ENCODE results near the gene MLYCD. TPM values are rescaled to one million over a fixed set of nuclear protein-coding genes. Genes with fewer than 3 reads are reported as not detected.
"Not testable (repeated sequence)": the region's sequence is repeated elsewhere in the genome, so short reads cannot be mapped to it uniquely, and the experiment has no call there.

MLYCD gene
- total and polyA plus RNA-seq, 7 donors, result 1.8 to 16.3 (median 9.3) TPM

DNA sequence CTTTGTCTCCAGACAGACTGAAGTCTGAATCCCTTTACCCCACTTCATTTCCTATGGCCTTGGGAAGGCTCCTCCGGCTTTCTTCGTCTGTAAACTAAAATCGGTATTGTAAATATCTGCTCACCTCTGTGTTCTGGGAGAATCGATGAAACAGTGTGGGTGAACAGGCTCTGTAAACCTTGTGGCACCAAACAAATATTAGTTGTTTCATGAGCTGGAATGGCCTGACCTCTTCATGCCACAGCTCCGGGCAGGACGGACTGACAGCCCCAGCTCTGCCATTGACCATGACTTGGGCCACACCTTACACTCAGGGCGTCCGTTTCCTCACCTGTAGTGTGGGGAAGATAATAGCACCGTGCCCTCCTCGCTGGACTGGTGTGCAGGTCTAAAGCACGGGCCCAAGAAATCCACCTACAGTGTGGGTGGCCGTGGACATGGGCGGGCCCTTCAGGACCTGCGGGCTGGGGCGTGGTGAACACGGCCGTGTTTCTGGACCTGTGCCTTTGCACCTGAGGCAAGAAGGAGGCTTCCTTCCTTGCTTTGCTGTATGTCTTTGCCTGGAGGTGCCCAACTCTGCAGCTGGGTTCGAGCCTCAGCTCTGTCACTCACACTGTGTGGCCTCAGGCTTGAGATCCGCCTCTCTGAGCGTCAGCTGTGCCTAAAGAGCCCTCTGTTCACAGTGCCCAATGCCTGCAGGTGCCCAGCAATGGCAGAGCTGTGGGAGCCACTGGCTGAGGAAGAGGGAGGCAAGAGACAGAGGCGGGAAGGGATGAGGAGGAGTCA lies 48.1 kb downstream of the MLYCD start:
- Histone ChIP-seq H3K4me1 (no peaks in the 10 kb centered on the region), H3K9me3 (no peaks in the 10 kb centered on the region), H3K27me3 (no peaks in the 10 kb centered on the region), H3K36me3 (no peaks in the 10 kb centered on the region), H3K4me3 (no peak overlapping the region), H3K27ac (no peak overlapping the region)
- DNase-seq, result no peak
- whole genome bisulfite sequencing, 2 donors, result 65 to 78% methylated on average over 21 of the region's 21 CpGs
- intact Hi-C loops (cut with DNase I), result no loop called here
- no peak for TF ChIP-seq EP300 (IDR thresholded peaks at IDR 0.05)
- TF ChIP-seq POLR2AphosphoS5 (IDR thresholded peaks at IDR 0.05), result no peak
- TF ChIP-seq POLR2A (IDR thresholded peaks at IDR 0.05), result no peak
- TF ChIP-seq CTCF (IDR thresholded peaks at IDR 0.05), result no peak

DNA sequence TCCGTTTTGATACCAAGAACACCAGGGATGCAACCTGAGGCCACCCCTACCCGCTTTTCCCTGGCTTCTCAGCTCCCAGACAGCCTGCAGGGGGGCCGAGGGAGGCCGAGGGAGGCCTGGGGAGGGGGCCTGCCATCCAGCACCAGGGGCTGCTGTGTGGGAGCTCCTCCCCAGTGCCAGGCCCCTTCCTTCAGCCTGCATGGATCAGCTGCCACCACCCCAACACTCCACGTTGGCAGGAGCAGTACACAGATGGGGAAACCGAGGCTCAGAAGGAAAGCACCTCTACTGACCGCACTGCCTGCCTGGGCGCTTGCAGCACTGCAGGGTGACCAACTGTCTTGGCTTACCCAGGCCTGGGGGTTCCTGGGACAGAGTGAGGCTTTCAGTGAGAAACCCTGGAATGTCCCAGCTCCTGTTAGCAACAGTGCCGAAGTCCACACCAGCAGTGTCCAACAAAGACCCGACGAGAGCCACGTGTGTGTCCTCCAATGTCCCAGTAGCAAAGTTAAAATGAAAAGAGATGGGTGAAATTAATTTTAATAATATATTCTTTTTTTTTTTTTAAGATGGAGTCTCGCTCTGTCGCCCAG lies 48.8 kb downstream of the MLYCD start:
- TF ChIP-seq CTCF (IDR thresholded peaks at IDR 0.05), result no peak
- no peak for TF ChIP-seq EP300 (IDR thresholded peaks at IDR 0.05)
- no peak for TF ChIP-seq POLR2AphosphoS5 (IDR thresholded peaks at IDR 0.05)
- no peak for TF ChIP-seq POLR2A (IDR thresholded peaks at IDR 0.05)
- 87 to 89% methylated on average over 14 of the region's 14 CpGs for WGBS, 2 donors

DNA sequence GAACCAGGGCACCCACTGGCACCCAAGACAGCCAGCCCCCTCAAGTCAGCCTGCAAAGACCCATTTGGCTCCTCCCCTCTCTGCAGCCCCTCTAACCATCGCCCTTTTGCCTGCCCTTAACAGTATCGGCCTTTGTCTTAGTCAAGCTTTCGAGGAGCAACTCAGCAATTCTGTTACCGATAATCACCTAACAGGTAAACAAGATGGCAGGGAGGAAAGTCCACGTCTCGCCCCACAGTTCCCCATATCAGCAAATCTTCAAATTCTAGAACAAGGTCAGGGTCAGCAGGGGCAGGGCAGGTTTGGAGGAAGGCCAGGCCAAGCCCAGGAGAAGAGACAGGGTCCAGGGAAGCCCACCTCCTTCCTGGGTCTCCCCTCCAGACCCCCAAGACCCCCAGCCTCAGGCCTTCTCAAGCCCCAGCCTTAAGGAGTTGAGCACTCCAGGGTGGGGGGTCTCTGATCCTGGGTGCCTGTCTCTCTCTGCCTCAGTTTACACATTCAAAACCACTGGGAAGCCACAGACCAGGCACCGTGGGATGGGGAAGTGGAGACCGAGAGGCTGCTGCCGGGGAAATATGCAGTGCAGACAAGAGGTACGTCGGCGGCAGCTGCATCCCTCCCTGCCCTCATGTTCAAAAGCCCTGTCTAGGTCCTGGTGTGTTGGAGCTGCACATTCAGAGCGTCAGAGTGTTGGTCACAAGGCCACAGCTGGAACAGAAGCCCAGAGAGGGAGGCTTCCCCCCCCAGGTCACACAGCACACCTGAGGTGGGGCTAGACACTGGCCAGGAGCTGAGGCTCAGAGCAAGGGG lies 50.2 kb downstream of the MLYCD start:
- Histone ChIP-seq H3K4me3 (no peak overlapping the region), H3K27me3 (no peaks in the 10 kb centered on the region), H3K9me3 (no peaks in the 10 kb centered on the region), H3K4me1 (peaks cover 0 to 18% (median 17%) of the 10 kb centered on the region in 4 donors), H3K36me3 (no peaks in the 10 kb centered on the region), H3K27ac (no peak overlapping the region)
- TF ChIP-seq POLR2A (IDR thresholded peaks at IDR 0.05), result no peak
- no peak for TF ChIP-seq EP300 (IDR thresholded peaks at IDR 0.05)
- TF ChIP-seq CTCF (IDR thresholded peaks at IDR 0.05), result no peak
- TF ChIP-seq POLR2AphosphoS5 (IDR thresholded peaks at IDR 0.05), result no peak
- intact Hi-C loops (cut with DNase I), result no loop called here
- DNase-seq, result no peak
- 68 to 87% methylated on average over 13 of the region's 13 CpGs for WGBS, 2 donors

More for the DNA sequence above, 48.8 kb downstream of the MLYCD start:
- Histone ChIP-seq H3K36me3 (no peaks in the 10 kb centered on the region), H3K27me3 (no peaks in the 10 kb centered on the region), H3K4me1 (peaks cover 0 to 6% (median 6%) of the 10 kb centered on the region in 4 donors), H3K27ac (no peak overlapping the region), H3K4me3 (no peak overlapping the region), H3K9me3 (no peaks in the 10 kb centered on the region)
- intact Hi-C loops (cut with DNase I), result no loop called here
- DNase-seq, result no peak

DNA sequence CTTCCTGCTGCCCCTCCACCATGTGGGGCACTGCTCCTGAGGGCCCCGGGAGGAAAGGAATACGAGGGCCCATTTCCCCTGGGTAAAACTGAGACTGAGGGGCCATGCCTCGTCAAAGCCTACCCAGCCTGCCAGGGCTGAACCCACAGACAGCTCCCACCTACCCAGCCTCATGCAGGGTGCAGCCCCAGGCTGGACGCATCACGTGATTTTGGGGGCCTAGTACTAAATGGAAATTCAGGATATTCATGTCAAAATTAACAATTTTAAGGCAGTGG lies 50.7 kb downstream of the MLYCD start:
- Histone ChIP-seq H3K27me3 (no peaks in the 10 kb centered on the region), H3K4me3 (no peak overlapping the region)
- intact Hi-C loops (cut with DNase I), result loop anchor here (5.0 to 10.0 kb wide), 2 partner anchors 142 to 535 kb away; partner anchors contain the start of gene HSBP1

DNA sequence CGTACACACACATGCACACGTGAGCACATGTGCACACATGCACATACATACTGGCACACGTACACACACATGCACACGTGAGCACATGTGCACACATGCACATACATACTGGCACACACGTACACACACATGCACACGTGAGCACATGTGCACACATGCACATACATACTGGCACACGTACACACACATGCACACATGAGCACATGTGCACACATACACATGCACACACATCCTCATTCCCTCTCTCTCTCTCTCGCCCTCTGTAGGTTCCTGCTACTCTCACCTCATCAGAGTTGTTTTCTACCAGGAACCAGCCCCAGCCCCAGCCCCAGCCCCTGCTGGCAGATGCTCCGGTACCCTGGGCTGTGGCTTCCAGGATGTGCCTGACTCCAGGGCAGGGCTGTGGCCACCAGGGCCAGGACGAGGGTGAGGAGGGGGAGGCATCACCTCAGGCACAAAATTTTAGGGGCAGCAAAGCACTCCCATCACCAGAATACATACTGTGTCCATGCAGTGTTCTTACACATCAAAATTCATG lies 52.0 kb downstream of the MLYCD start:
- Histone ChIP-seq H3K27ac (peak overlapping the region in 1 of 4 donors; percentile 5), H3K4me1 (peaks cover 0 to 33% (median 29%) of the 10 kb centered on the region in 4 donors)
- H3K36me3 ChIP-seq, H3K4me3 ChIP-seq, H3K9me3 ChIP-seq, DNase-seq, H3K27me3 ChIP-seq: not testable (repeated sequence)
- intact Hi-C loops (cut with DNase I), result loop anchor here (5.0 to 10.0 kb wide), 2 partner anchors 144 to 534 kb away; partner anchors contain the start of gene HSBP1
- WGBS, 2 donors, result 68 to 69% methylated on average over 10 of the region's 10 CpGs

More for the DNA sequence above, 50.7 kb downstream of the MLYCD start:
- H3K4me1 ChIP-seq, result peaks cover 0 to 24% (median 23%) of the 10 kb centered on the region in 4 donors
- TF ChIP-seq CTCF (IDR thresholded peaks at IDR 0.05), result no peak
- TF ChIP-seq EP300 (IDR thresholded peaks at IDR 0.05), result no peak
- no peak for TF ChIP-seq POLR2AphosphoS5 (IDR thresholded peaks at IDR 0.05)
- no peak for TF ChIP-seq POLR2A (IDR thresholded peaks at IDR 0.05)
- H3K27ac ChIP-seq, result no peak overlapping the region
- H3K9me3 ChIP-seq, result no peaks in the 10 kb centered on the region
- no peak for DNase-seq
- H3K36me3 ChIP-seq, result no peaks in the 10 kb centered on the region
- 90% methylated on average over 5 of the region's 5 CpGs for WGBS, 2 donors
